IMR-90 (cell line): ENCODE measurements around the gene NAB1. TPM values are rescaled to one million over a fixed set of nuclear protein-coding genes. Genes with fewer than 3 reads are reported as not detected.

Source experiments
- ATAC-seq: fragments of 200-7000 bp; cut with Tn5 transposase; 2 replicates; pipeline ENCODE4 v1.9.1; 2020; ENCODE audit warnings: low read depth, mild to moderate bottlenecking, moderate library complexity
- BruUV-seq: library from RNA; stranded (reverse); fragments of 400-500 nt; replicated peaks from 2 replicates; lab custom pipeline; 2021; lab: Mats Ljungman, UMichigan
- CTCF ChIA-PET: fragments of 300-600 bp; formaldehyde crosslinking; extraction: SDS; loops from one replicate; lab custom pipeline; 2021; ENCODE audit warnings: antibody characterized with exemption; lab: Yijun Ruan, JAX
- POLR2A ChIA-PET: fragments of 300-600 bp; sonication (Branson Sonifier 250); formaldehyde crosslinking; loops from one replicate; lab custom pipeline; 2022; ENCODE audit warnings: antibody characterized with exemption; ENCODE audit not compliant: unreplicated experiment; lab: Charles Lee
- DNase-seq: peaks from one replicate; pipeline ENCODE4 v3.0.0; 2013
- H2AFZ ChIP-seq: replicated peaks from 2 replicates; pipeline ENCODE3; 2013; ENCODE audit warnings: low read length, mild to moderate bottlenecking; ENCODE audit not compliant: poor library complexity
- H2AK5ac ChIP-seq: 2 replicates; pipeline ENCODE4 v1.6.1; 2013; ENCODE audit warnings: low read depth, low read length, inconsistent platforms
- H2AK9ac ChIP-seq: replicated peaks from 2 replicates; pipeline ENCODE3; 2013; ENCODE audit warnings: mild to moderate bottlenecking, low read depth, low read length, moderate library complexity; ENCODE audit not compliant: poor library complexity
- H2BK120ac ChIP-seq: 2 replicates; pipeline ENCODE4 v1.6.1; 2013; ENCODE audit warnings: low read depth, low read length, inconsistent platforms
- H2BK15ac ChIP-seq: 3 replicates; pipeline ENCODE4 v1.6.1; 2013; ENCODE audit warnings: low read depth, low read length, inconsistent platforms
- H2BK20ac ChIP-seq: 2 replicates; pipeline ENCODE4 v1.6.1; 2013; ENCODE audit warnings: low read depth, mild to moderate bottlenecking, inconsistent platforms, low read length, moderate library complexity
- H2BK5ac ChIP-seq: 2 replicates; pipeline ENCODE4 v1.6.1; 2013; ENCODE audit warnings: mild to moderate bottlenecking, low read depth, low read length, inconsistent platforms; ENCODE audit not compliant: poor library complexity, severe bottlenecking
- H3K14ac ChIP-seq: replicated peaks from 2 replicates; pipeline ENCODE4 v1.6.1; 2013; ENCODE audit warnings: low read depth, low read length, inconsistent platforms
- H3K18ac ChIP-seq: 2 replicates; pipeline ENCODE4 v1.6.1; 2013; ENCODE audit warnings: low read depth, low read length, control low read depth
- H3K23ac ChIP-seq: 2 replicates; pipeline ENCODE4 v1.6.1; 2013; ENCODE audit warnings: low read depth, low read length, inconsistent platforms
- H3K27ac ChIP-seq: 2 replicates; pipeline ENCODE4 v1.5.1; 2013; ENCODE audit warnings: mild to moderate bottlenecking, control low read depth, low read length; ENCODE audit not compliant: insufficient read depth
- H3K27me3 ChIP-seq: 2 replicates; pipeline ENCODE4 v1.6.1; 2013; ENCODE audit warnings: low read length; ENCODE audit not compliant: control insufficient read depth, insufficient read depth
- H3K36me3 ChIP-seq: 2 replicates; pipeline ENCODE4 v1.6.1; 2013; ENCODE audit warnings: low read length, mixed read lengths; ENCODE audit not compliant: control insufficient read depth, insufficient read depth
- H3K4ac ChIP-seq: 2 replicates; pipeline ENCODE4 v1.6.1; 2013; ENCODE audit warnings: low read depth, low read length, inconsistent platforms
- H3K4me1 ChIP-seq: 2 replicates; pipeline ENCODE4 v1.6.1; 2013; ENCODE audit warnings: low read length, mixed read lengths; ENCODE audit not compliant: control insufficient read depth, insufficient read depth
- H3K4me2 ChIP-seq: 2 replicates; pipeline ENCODE4 v1.6.1; 2013; ENCODE audit warnings: low read depth, mild to moderate bottlenecking, control low read depth, low read length, moderate library complexity
- H3K4me3 ChIP-seq: 2 replicates; pipeline ENCODE4 v1.5.1; 2013; ENCODE audit warnings: low read depth, mild to moderate bottlenecking, control low read depth, low read length, moderate library complexity; ENCODE audit not compliant: insufficient read depth
- H3K56ac ChIP-seq: 2 replicates; pipeline ENCODE4 v1.6.1; 2013; ENCODE audit warnings: low read length, inconsistent platforms; ENCODE audit not compliant: insufficient read depth; ENCODE audit errors: extremely low read depth
- H3K79me1 ChIP-seq, 2 experiments: 2 replicates each; pipeline ENCODE4 v1.6.1; 2013; ENCODE audit warnings: low read length in 2 of 2, inconsistent platforms in 1 of 2, low read depth in 1 of 2
- H3K9ac ChIP-seq: 2 replicates; pipeline ENCODE4 v1.6.1; 2013; ENCODE audit warnings: low read depth, low read length, control low read depth
- H3K9me1 ChIP-seq: 2 replicates; pipeline ENCODE4 v1.6.1; 2013; ENCODE audit warnings: low read length, inconsistent platforms; ENCODE audit not compliant: insufficient read depth
- H3K9me3 ChIP-seq: 2 replicates; pipeline ENCODE4 v1.6.1; 2013; ENCODE audit warnings: low read length; ENCODE audit not compliant: control insufficient read depth, insufficient read depth
- H4K20me1 ChIP-seq: 2 replicates; pipeline ENCODE4 v1.6.1; 2013; ENCODE audit warnings: low read length, inconsistent platforms; ENCODE audit not compliant: insufficient read depth
- H4K5ac ChIP-seq: 2 replicates; pipeline ENCODE4 v1.6.1; 2013; ENCODE audit warnings: mild to moderate bottlenecking, low read depth, low read length, control low read depth
- H4K8ac ChIP-seq, 2 experiments: 2 replicates each; pipeline ENCODE4 v1.6.1; 2013; ENCODE audit warnings: low read depth in 2 of 2, low read length in 2 of 2, control low read depth in 1 of 2, inconsistent platforms in 1 of 2
- H4K91ac ChIP-seq: 2 replicates; pipeline ENCODE4 v1.6.1; 2013; ENCODE audit warnings: low read depth, low read length, inconsistent platforms; ENCODE audit not compliant: insufficient read depth
- BHLHE40 ChIP-seq: fragments of 150-350 bp; IDR thresholded peaks from 2 replicates; pipeline ENCODE4 v1.6.1; 2016; ENCODE audit warnings: mild to moderate bottlenecking, low read depth, low read length
- CEBPB ChIP-seq: IDR thresholded peaks from 2 replicates; pipeline ENCODE4 v1.6.1; 2012; ENCODE audit warnings: low read depth, low read length, improper control_type of control experiment
- CHD1 ChIP-seq: IDR thresholded peaks from 2 replicates; pipeline ENCODE4 v1.6.1; 2012; ENCODE audit warnings: low read depth, low read length, improper control_type of control experiment
- FOS ChIP-seq: fragments of 150-350 bp; IDR thresholded peaks from 2 replicates; pipeline ENCODE4 v1.6.1; 2016; ENCODE audit warnings: low read depth, low read length
- MAFK ChIP-seq: IDR thresholded peaks from 2 replicates; pipeline ENCODE4 v1.6.1; 2012; ENCODE audit warnings: low read depth, low read length, improper control_type of control experiment
- MAZ ChIP-seq: IDR thresholded peaks from 2 replicates; pipeline ENCODE4 v1.6.1; 2012; ENCODE audit warnings: low read depth, mild to moderate bottlenecking, low read length, improper control_type of control experiment, moderate library complexity, borderline replicate concordance
- MXI1 ChIP-seq: IDR thresholded peaks from 2 replicates; pipeline ENCODE4 v1.6.1; 2012; ENCODE audit warnings: low read depth, mild to moderate bottlenecking, low read length, moderate library complexity, borderline replicate concordance
- NFE2L2 ChIP-seq: fragments of 150-350 bp; IDR thresholded peaks from 2 replicates; pipeline ENCODE4 v1.6.1; 2016; ENCODE audit warnings: low read depth, mild to moderate bottlenecking, low read length
- POLR2A ChIP-seq: IDR thresholded peaks from 2 replicates; pipeline ENCODE4 v1.6.1; 2012; ENCODE audit warnings: mild to moderate bottlenecking, low read depth, low read length
- RAD21 ChIP-seq: IDR thresholded peaks from 2 replicates; pipeline ENCODE4 v1.6.1; 2012; ENCODE audit warnings: low read length, improper control_type of control experiment
- RCOR1 ChIP-seq: IDR thresholded peaks from 2 replicates; pipeline ENCODE4 v1.6.1; 2012; ENCODE audit warnings: mild to moderate bottlenecking, low read length, improper control_type of control experiment; ENCODE audit not compliant: insufficient replicate concordance
- RFX5 ChIP-seq: IDR thresholded peaks from 2 replicates; pipeline ENCODE4 v1.8.0; 2012; ENCODE audit warnings: low read depth, mild to moderate bottlenecking, low read length, moderate library complexity
- SMC3 ChIP-seq: fragments of 150-350 bp; IDR thresholded peaks from 2 replicates; pipeline ENCODE4 v1.6.1; 2016; ENCODE audit warnings: low read depth, mild to moderate bottlenecking, antibody characterized with exemption, low read length, moderate library complexity
- WGBS, 2 experiments: methylation state at CpG; one replicate each; pipeline versions ENCODE4 v1.1.5 to v1.1.7; 2013; ENCODE audit warnings: missing lambda C conversion rate in 2 of 2; ENCODE audit not compliant: insufficient read length in 1 of 2; ENCODE audit errors: extremely low coverage in 2 of 2; 5-methylcytosine and 5-hydroxymethylcytosine counted together
- dilution Hi-C: fragments of 300-500 bp; cut with HindIII; formaldehyde crosslinking; loops from one replicate; pipeline ENCODE4 v1.14.3; 2018; ENCODE audit warnings: low sequenced_read_pairs; ENCODE audit not compliant: unreplicated experiment
- in situ Hi-C: fragments of 300-500 bp; cut with MboI; formaldehyde crosslinking; loops from 3 replicates; pipeline ENCODE4 v1.14.3; 2019; ENCODE audit warnings: low sequenced_read_pairs, inconsistent platforms, mixed read lengths
- intact Hi-C: fragments of 100-400 bp; cut with micrococcal nuclease; formaldehyde crosslinking; loops from 2 replicates; pipeline ENCODE4 v1.10.0; 2022
- polyA plus RNA-seq, 3 experiments: library from polyadenylated mRNA; depleted of rRNA; stranded (reverse); fragments of >200 nt; gene quantifications; 2 replicates each; pipeline ENCODE4 v1.2.3, GENCODE V29; 2012; ENCODE audit warnings: low replicate concordance in 1 of 3
- total RNA-seq: library from RNA; depleted of rRNA; stranded (reverse); fragments of >200 nt; gene quantifications from 2 replicates; pipeline ENCODE4 v1.2.3, GENCODE V29; 2012
- TF ChIP-seq, protein P1 (sequence below): fragments of 150-350 bp; IDR thresholded peaks from 2 replicates; pipeline ENCODE4 v1.6.1; 2016; ENCODE audit warnings: low read depth, mild to moderate bottlenecking, low read length, moderate library complexity, borderline replicate concordance
- TF ChIP-seq, protein P2 (sequence below): conservative IDR thresholded peaks from 2 replicates; pipeline ENCODE4 v1.5.1; 2012; ENCODE audit warnings: mild to moderate bottlenecking, low read depth, low read length, improper control_type of control experiment

The NAB1 gene
- total and polyA plus RNA-seq, 2 of the 4 experiments (the other 2 are of a cell fraction) = 11.9 to 31.2 TPM

DNA sequence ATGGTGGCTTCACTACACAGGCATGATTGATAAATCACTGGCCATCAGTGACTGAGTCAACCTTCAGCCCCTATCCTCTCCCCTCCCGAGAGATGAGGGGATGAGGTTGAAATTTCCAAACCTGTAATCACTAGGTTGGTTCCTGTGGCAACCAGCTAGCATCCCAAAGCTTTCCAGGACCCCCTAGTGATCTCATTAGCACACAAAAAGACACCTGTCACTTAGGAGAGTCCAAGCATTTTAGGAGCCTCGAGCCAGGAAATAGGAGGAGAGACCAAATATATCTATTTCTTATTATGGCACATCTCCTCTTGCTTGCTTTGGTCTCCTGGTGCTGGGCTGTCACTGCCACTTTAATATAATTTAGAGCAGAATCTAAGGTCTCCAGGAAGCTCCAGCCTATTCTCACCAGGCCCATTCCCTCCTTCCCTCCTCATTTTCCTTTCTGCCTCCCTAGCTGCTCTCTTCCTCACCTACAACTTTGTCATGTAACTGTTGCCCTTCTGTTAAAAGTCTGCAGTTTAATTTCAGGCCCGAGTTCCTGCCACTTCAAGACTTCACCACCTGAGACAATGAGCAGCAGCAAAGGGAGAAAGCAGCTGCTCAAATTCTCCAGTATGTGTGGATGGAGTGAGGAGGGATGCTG, 33.2 kb upstream of the NAB1 start:
- POLR2A ChIA-PET = no interaction called here
- CTCF ChIA-PET = no interaction called here
- Histone ChIP-seq H4K5ac (no peak overlapping the region), H3K18ac (no peak overlapping the region), H3K56ac (no peak overlapping the region), H3K9me1 (no peaks in the 10 kb centered on the region), H3K9ac (no peak overlapping the region), H3K27ac (no peak overlapping the region), H3K79me1 (no peaks in the 10 kb centered on the region), H3K4me3 (no peak overlapping the region), H2BK15ac (no peak overlapping the region), H3K36me3 (no peaks in the 10 kb centered on the region), H3K27me3 (no peaks in the 10 kb centered on the region), H2AK9ac (no peak overlapping the region), H3K4ac (no peak overlapping the region), H2BK120ac (no peak overlapping the region), H4K91ac (no peak overlapping the region), H2BK5ac (no peak overlapping the region), H2AFZ (no peak overlapping the region), H3K4me1 (no peaks in the 10 kb centered on the region), H3K4me2 (no peak overlapping the region), H3K23ac (no peak overlapping the region), H4K8ac (no peak overlapping the region), H2BK20ac (no peak overlapping the region), H4K20me1 (no peaks in the 10 kb centered on the region), H3K9me3 (no peaks in the 10 kb centered on the region), H3K14ac (no peak overlapping the region), H2AK5ac (no peak overlapping the region)
- dilution Hi-C loops = no loop called here
- BruUV-seq = no TSS peak
- intact Hi-C loops = no loop called here
- no CpG with 5 or more reads among the region's 3 CpGs for WGBS, 2 experiments
- no peak for DNase-seq
- in situ Hi-C loops = no loop called here
- no peak for ATAC-seq
- TF ChIP-seq BHLHE40 (no peak), CEBPB (no peak), POLR2A (no peak), FOS (no peak), MAFK (no peak), RCOR1 (no peak), SMC3 (no peak), RAD21 (no peak), NFE2L2 (no peak), CHD1 (no peak), MAZ (no peak), RFX5 (no peak), MXI1 (no peak)
- TF ChIP-seq, protein P1, sequence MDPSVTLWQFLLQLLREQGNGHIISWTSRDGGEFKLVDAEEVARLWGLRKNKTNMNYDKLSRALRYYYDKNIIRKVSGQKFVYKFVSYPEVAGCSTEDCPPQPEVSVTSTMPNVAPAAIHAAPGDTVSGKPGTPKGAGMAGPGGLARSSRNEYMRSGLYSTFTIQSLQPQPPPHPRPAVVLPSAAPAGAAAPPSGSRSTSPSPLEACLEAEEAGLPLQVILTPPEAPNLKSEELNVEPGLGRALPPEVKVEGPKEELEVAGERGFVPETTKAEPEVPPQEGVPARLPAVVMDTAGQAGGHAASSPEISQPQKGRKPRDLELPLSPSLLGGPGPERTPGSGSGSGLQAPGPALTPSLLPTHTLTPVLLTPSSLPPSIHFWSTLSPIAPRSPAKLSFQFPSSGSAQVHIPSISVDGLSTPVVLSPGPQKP = no peak
- TF ChIP-seq, protein P2, sequence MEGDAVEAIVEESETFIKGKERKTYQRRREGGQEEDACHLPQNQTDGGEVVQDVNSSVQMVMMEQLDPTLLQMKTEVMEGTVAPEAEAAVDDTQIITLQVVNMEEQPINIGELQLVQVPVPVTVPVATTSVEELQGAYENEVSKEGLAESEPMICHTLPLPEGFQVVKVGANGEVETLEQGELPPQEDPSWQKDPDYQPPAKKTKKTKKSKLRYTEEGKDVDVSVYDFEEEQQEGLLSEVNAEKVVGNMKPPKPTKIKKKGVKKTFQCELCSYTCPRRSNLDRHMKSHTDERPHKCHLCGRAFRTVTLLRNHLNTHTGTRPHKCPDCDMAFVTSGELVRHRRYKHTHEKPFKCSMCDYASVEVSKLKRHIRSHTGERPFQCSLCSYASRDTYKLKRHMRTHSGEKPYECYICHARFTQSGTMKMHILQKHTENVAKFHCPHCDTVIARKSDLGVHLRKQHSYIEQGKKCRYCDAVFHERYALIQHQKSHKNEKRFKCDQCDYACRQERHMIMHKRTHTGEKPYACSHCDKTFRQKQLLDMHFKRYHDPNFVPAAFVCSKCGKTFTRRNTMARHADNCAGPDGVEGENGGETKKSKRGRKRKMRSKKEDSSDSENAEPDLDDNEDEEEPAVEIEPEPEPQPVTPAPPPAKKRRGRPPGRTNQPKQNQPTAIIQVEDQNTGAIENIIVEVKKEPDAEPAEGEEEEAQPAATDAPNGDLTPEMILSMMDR = no peak
